ENCODE measurements around the gene MYOM1.
A peak's percentile ranks its signal among the peaks of the same experiment; 100 is the strongest.

The MYOM1 gene

DNA sequence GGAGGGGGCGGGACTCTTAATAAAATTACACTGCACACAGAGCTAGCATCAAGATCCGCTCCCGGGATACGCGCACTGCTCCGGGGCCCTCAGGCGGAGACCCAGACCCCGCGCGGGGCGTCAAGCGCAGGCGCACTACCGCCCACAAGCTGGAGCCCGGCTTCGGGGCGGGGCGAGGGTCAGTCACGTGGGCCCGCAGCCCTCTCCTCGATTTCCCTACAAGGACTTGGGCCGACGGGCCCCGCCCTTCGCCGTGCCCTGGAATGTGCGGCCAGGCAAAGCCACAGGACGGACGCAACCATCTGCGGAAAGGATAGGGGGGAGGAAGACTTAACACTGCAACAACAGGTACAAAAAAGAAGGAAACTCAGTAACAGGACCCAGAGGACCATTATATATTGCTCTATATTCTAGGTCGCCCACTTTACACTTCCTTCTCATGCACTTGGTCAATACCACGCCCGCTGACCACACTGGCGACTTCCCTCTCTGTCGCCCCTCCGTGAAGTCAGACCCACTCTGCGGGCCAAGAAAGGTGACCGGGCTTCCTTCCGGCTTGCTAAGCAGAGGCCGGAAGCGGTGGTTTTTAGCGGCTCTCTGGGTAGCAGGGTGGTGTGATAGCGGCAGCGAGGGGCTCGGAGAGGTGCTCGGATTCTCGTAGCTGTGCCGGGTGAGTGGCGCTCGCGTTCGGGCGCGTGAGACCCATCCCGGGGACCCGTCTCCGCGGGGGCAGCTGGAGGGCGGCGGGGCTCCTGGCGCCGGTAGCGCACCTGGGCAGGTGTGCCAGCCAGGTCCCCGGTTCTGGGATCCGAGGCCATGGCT is 27.7 kb upstream of the MYOM1 start, which contains the start of gene MYL12A:
Gene MYL12A (plus strand): TSS at position 562 of the 822 bp plus-strand sequence. CDS start 5,447 bp downstream, outside the sequence.
- Histone ChIP-seq H3K27me3 (ENCODE audit: control insufficient read depth, insufficient read depth, low read length) (no peaks in the 10 kb centered on the region), H3K36me3 (ENCODE audit: control insufficient read depth, insufficient read depth, low read length) (no peaks in the 10 kb centered on the region), H3K4me1 (ENCODE audit: control insufficient read depth, insufficient read depth, low read length) (peaks cover 11% of the 10 kb centered on the region), H3K4me3 (ENCODE audit: low read depth, low read length) (peak within 1 kb of the TSS; percentile 98), H3K9ac (ENCODE audit: low read depth, low read length) (peak within 1 kb of the TSS; percentile 100), H3K9me3 (ENCODE audit: control insufficient read depth, insufficient read depth, low read length) (no peaks in the 10 kb centered on the region)

DNA sequence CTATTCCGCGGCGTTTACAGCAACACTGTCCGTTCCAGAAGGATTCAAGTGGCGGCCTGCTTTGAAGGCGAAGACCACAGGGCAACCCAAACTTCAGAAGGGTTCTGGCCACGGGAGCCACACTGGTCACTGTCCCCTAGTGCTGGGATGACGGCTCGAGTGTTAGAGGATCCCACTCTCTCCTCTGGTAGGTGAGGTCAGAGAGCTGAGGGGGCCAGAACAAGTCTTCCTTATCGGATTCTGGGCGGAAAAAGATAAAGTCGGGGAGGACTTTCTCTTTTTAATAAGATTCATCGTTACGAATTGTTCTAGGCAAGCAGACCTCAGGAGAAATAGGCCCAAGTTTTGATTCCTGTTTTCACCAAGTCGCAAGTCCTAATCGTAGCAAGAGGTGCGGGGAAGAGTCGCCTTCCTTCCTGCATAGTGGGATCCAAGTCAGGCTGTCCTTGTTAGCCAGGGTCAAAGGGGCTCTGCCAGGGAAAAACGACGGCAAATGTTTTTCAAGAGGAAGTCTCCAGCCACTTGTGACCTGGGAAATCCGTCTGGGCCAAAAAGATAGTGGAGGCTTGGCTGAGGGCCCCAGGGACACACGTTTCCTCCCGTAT is 27.0 kb upstream of the MYOM1 start:
- no peaks in the 10 kb centered on the region for H3K27me3 ChIP-seq (ENCODE audit: control insufficient read depth, insufficient read depth, low read length)
- H3K9me3 ChIP-seq (ENCODE audit: control insufficient read depth, insufficient read depth, low read length): no peaks in the 10 kb centered on the region
- H3K4me3 ChIP-seq (ENCODE audit: low read depth, low read length): peak overlapping the region; percentile 82
- H3K4me1 ChIP-seq (ENCODE audit: control insufficient read depth, insufficient read depth, low read length): peaks cover 11% of the 10 kb centered on the region
- H3K9ac ChIP-seq (ENCODE audit: low read depth, low read length): peak overlapping the region; percentile 74
- peaks cover under 1% of the 10 kb centered on the region for H3K36me3 ChIP-seq (ENCODE audit: control insufficient read depth, insufficient read depth, low read length)

DNA sequence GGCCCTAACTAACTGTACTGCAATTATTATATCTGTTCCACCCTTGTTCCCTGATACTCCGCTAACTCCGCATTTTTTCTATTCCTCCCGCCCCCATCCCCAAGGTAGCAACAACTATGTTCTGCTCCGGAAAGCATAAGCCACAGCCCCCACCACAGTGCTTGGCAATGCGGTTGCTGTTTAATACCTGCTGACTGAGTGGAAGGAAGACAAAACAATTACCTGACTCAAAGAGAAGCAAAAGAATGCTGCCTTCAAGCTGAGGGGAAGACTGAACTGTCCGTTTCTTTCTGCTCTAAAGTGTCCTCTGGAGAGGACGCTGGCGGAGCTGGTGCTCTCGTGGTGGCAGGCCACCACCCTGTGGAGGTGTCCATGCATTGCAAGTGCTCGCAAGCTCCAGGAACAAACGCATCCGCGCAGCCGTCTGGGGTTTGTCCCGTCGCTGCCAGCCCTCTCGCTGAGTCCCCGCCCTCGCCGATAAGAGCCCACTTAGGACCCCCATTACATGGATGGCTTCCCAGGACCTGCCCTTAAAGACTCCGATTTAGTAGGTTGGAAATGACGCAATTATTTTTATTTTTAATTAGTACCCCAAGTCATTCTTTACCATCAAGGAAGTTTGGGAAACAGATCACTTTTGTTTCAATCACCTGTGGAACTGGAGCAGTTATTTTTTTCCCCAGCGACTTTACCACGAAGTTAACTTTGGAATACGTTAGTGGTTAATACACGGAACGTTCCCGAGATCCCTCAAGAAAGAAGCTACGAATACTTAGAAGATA is 26.3 kb upstream of the MYOM1 start:
- Histone ChIP-seq H3K4me3 (ENCODE audit: low read depth, low read length) (peak overlapping the region; percentile 82), H3K4me1 (ENCODE audit: control insufficient read depth, insufficient read depth, low read length) (peaks cover 11% of the 10 kb centered on the region), H3K9me3 (ENCODE audit: control insufficient read depth, insufficient read depth, low read length) (no peaks in the 10 kb centered on the region), H3K9ac (ENCODE audit: low read depth, low read length) (peak overlapping the region; percentile 74), H3K36me3 (ENCODE audit: control insufficient read depth, insufficient read depth, low read length) (peaks cover 4% of the 10 kb centered on the region), H3K27me3 (ENCODE audit: control insufficient read depth, insufficient read depth, low read length) (no peaks in the 10 kb centered on the region)

GRCh38 chr18:3245185-3245564 is 25.4 kb upstream of the MYOM1 start:
- H3K9ac ChIP-seq (ENCODE audit: low read depth, low read length): no peak overlapping the region

DNA sequence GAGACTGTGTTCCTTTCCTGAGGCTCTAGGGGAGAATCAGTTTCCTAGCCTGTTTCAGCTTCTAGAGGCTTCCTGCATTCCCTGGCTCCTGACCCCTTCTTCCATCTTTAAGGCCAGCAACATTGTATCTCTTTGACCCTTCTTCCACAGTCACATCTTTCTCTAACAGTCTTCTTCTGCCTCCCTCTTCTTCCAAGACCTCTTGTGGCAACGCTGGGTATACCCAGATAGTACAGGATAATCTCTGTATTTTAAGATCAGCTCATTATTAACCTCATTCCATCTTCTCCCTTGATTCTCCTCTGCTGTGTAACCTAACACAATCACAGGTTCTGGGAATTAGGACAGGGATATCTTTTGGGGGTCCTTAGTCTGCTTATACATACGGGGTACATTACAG is 19.0 kb upstream of the MYOM1 start:
- H3K4me3 ChIP-seq (ENCODE audit: low read depth, low read length): no peak overlapping the region
- peaks cover 4% of the 10 kb centered on the region for H3K36me3 ChIP-seq (ENCODE audit: control insufficient read depth, insufficient read depth, low read length)
- H3K4me1 ChIP-seq (ENCODE audit: control insufficient read depth, insufficient read depth, low read length): no peaks in the 10 kb centered on the region
- no peaks in the 10 kb centered on the region for H3K9me3 ChIP-seq (ENCODE audit: control insufficient read depth, insufficient read depth, low read length)
- no peak overlapping the region for H3K9ac ChIP-seq (ENCODE audit: low read depth, low read length)
- no peaks in the 10 kb centered on the region for H3K27me3 ChIP-seq (ENCODE audit: control insufficient read depth, insufficient read depth, low read length)

More at GRCh38 chr18:3245185-3245564, 25.4 kb upstream of the MYOM1 start:
- Histone ChIP-seq H3K27me3 (ENCODE audit: control insufficient read depth, insufficient read depth, low read length) (no peaks in the 10 kb centered on the region), H3K36me3 (ENCODE audit: control insufficient read depth, insufficient read depth, low read length) (peaks cover 4% of the 10 kb centered on the region), H3K4me1 (ENCODE audit: control insufficient read depth, insufficient read depth, low read length) (peaks cover 6% of the 10 kb centered on the region), H3K9me3 (ENCODE audit: control insufficient read depth, insufficient read depth, low read length) (no peaks in the 10 kb centered on the region), H3K4me3 (ENCODE audit: low read depth, low read length) (peak overlapping the region; percentile 82)

DNA sequence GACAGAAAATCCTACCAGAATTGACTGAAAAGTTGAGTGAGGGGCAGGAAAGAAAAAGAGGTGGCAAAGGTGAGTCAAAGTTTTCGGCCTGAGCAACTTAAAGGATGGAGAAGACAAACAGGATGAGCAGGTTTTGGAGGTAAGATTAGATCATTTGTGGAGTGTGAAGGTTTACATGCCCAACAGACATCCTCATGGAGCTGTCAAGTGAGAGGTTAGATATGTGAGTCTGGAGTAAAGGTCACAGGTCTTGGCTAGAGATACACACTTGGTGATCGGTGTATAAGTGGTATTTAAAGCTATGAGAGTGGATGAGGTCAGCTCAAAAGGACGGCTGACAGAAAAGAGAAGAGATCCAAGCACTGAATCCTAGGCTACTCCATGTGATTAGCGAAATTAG is 16.7 kb upstream of the MYOM1 start:
- Histone ChIP-seq H3K4me3 (ENCODE audit: low read depth, low read length) (no peak overlapping the region), H3K4me1 (ENCODE audit: control insufficient read depth, insufficient read depth, low read length) (no peaks in the 10 kb centered on the region), H3K27me3 (ENCODE audit: control insufficient read depth, insufficient read depth, low read length) (no peaks in the 10 kb centered on the region), H3K36me3 (ENCODE audit: control insufficient read depth, insufficient read depth, low read length) (peaks cover 1% of the 10 kb centered on the region), H3K9me3 (ENCODE audit: control insufficient read depth, insufficient read depth, low read length) (no peaks in the 10 kb centered on the region), H3K9ac (ENCODE audit: low read depth, low read length) (no peak overlapping the region)

GRCh38 chr18:3235846-3236245 is 16.1 kb upstream of the MYOM1 start:
- no peaks in the 10 kb centered on the region for H3K36me3 ChIP-seq (ENCODE audit: control insufficient read depth, insufficient read depth, low read length)
- no peaks in the 10 kb centered on the region for H3K27me3 ChIP-seq (ENCODE audit: control insufficient read depth, insufficient read depth, low read length)
- no peaks in the 10 kb centered on the region for H3K9me3 ChIP-seq (ENCODE audit: control insufficient read depth, insufficient read depth, low read length)
- H3K4me1 ChIP-seq (ENCODE audit: control insufficient read depth, insufficient read depth, low read length): peaks cover 5% of the 10 kb centered on the region
- no peak overlapping the region for H3K4me3 ChIP-seq (ENCODE audit: low read depth, low read length)
- H3K9ac ChIP-seq (ENCODE audit: low read depth, low read length): no peak overlapping the region

- Histone ChIP-seq H3K27me3 (ENCODE audit: control insufficient read depth, insufficient read depth, low read length) (no peaks in the 10 kb centered on the region), H3K4me1 (ENCODE audit: control insufficient read depth, insufficient read depth, low read length) (peaks cover 7% of the 10 kb centered on the region), H3K9ac (ENCODE audit: low read depth, low read length) (no peak overlapping the region), H3K9me3 (ENCODE audit: control insufficient read depth, insufficient read depth, low read length) (no peaks in the 10 kb centered on the region), H3K36me3 (ENCODE audit: control insufficient read depth, insufficient read depth, low read length) (no peaks in the 10 kb centered on the region), H3K4me3 (ENCODE audit: low read depth, low read length) (no peak overlapping the region)
Measured at GRCh38 chr18:3234457-3234856, 14.7 kb upstream of the MYOM1 start.

GRCh38 chr18:3233433-3234168 is 13.8 kb upstream of the MYOM1 start:
- Histone ChIP-seq H3K4me1 (ENCODE audit: control insufficient read depth, insufficient read depth, low read length) (peaks cover 7% of the 10 kb centered on the region), H3K9me3 (ENCODE audit: control insufficient read depth, insufficient read depth, low read length) (no peaks in the 10 kb centered on the region), H3K9ac (ENCODE audit: low read depth, low read length) (no peak overlapping the region), H3K4me3 (ENCODE audit: low read depth, low read length) (no peak overlapping the region), H3K27me3 (ENCODE audit: control insufficient read depth, insufficient read depth, low read length) (no peaks in the 10 kb centered on the region), H3K36me3 (ENCODE audit: control insufficient read depth, insufficient read depth, low read length) (no peaks in the 10 kb centered on the region)

- no peaks in the 10 kb centered on the region for H3K27me3 ChIP-seq (ENCODE audit: control insufficient read depth, insufficient read depth, low read length)
- no peak overlapping the region for H3K9ac ChIP-seq (ENCODE audit: low read depth, low read length)
- H3K36me3 ChIP-seq (ENCODE audit: control insufficient read depth, insufficient read depth, low read length): no peaks in the 10 kb centered on the region
- no peaks in the 10 kb centered on the region for H3K9me3 ChIP-seq (ENCODE audit: control insufficient read depth, insufficient read depth, low read length)
- peaks cover 7% of the 10 kb centered on the region for H3K4me1 ChIP-seq (ENCODE audit: control insufficient read depth, insufficient read depth, low read length)
- H3K4me3 ChIP-seq (ENCODE audit: low read depth, low read length): no peak overlapping the region
Measured at GRCh38 chr18:3233004-3233403, 13.2 kb upstream of the MYOM1 start.
